HUES64 (cell line): Measurements from ENCODE around the gene HERPUD2.
"Not testable (repeated sequence)": the region's sequence is repeated elsewhere in the genome, so short reads cannot be mapped to it uniquely, and the experiment has no call there.

ENCODE experiments used
- H3K27ac ChIP-seq: 2 replicates; pipeline ENCODE4 v1.7.0; 2013; ENCODE audit warnings: low read depth, low read length, inconsistent platforms
- H3K27me3 ChIP-seq: 2 replicates; pipeline ENCODE4 v1.6.1; 2013; ENCODE audit warnings: mild to moderate bottlenecking, low read length; ENCODE audit not compliant: insufficient read depth
- H3K36me3 ChIP-seq: 2 replicates; pipeline ENCODE4 v1.6.1; 2013; ENCODE audit warnings: mild to moderate bottlenecking, low read length; ENCODE audit not compliant: insufficient read depth
- H3K4me1 ChIP-seq: 2 replicates; pipeline ENCODE4 v1.6.1; 2013; ENCODE audit warnings: mild to moderate bottlenecking, low read length, moderate library complexity; ENCODE audit not compliant: insufficient read depth
- H3K4me3 ChIP-seq: 2 replicates; pipeline ENCODE4 v1.5.1; 2013; ENCODE audit warnings: mild to moderate bottlenecking, low read length, moderate library complexity
- H3K9ac ChIP-seq: 2 replicates; pipeline ENCODE4 v1.6.1; 2013; ENCODE audit warnings: mild to moderate bottlenecking, low read depth, low read length
- H3K9me3 ChIP-seq: 2 replicates; pipeline ENCODE4 v1.6.1; 2013; ENCODE audit warnings: low read depth, low read length; ENCODE audit not compliant: insufficient read depth
- WGBS: fragments of 150-250, 120-280 bp; methylation state at CpG from one replicate; pipeline ENCODE4 v1.1.7; 2013; ENCODE audit warnings: missing lambda C conversion rate; 5-methylcytosine and 5-hydroxymethylcytosine counted together

The HERPUD2 gene

GRCh38 chr7:35697414-35698175, 2.7 kb upstream of the HERPUD2 start:
- Histone ChIP-seq H3K36me3 (no peaks in the 10 kb centered on the region), H3K4me3 (no peak overlapping the region), H3K9ac (no peak overlapping the region), H3K9me3 (no peaks in the 10 kb centered on the region), H3K4me1 (peaks cover 18% of the 10 kb centered on the region), H3K27ac (no peak overlapping the region), H3K27me3 (no peaks in the 10 kb centered on the region)
- 86% methylated on average over 9 of the region's 10 CpGs for WGBS

- Histone ChIP-seq H3K4me1 (peaks cover 26% of the 10 kb centered on the region), H3K27me3 (no peaks in the 10 kb centered on the region), H3K9ac (no peak overlapping the region), H3K4me3 (peak overlapping the region; percentile 74), H3K36me3 (no peaks in the 10 kb centered on the region), H3K27ac (no peak overlapping the region), H3K9me3 (no peaks in the 10 kb centered on the region)
- WGBS: 82% methylated on average over 6 of the region's 7 CpGs
Measured at GRCh38 chr7:35695987-35696386, 1.1 kb upstream of the HERPUD2 start.

GRCh38 chr7:35695473-35695850, 527 bp upstream of the HERPUD2 start:
- Histone ChIP-seq H3K27ac (peak overlapping the region; percentile 82), H3K36me3 (no peaks in the 10 kb centered on the region), H3K4me1 (peaks cover 26% of the 10 kb centered on the region), H3K9me3 (no peaks in the 10 kb centered on the region), H3K4me3 (peak overlapping the region; percentile 74), H3K27me3 (no peaks in the 10 kb centered on the region), H3K9ac (peak overlapping the region; percentile 82)
- 15% methylated on average over 10 of the region's 10 CpGs for WGBS

GRCh38 chr7:35694161-35694783, 663 bp downstream of the HERPUD2 start:
- Histone ChIP-seq H3K4me1 (peaks cover 26% of the 10 kb centered on the region), H3K27me3 (no peaks in the 10 kb centered on the region), H3K4me3 (peak overlapping the region; percentile 74), H3K36me3 (no peaks in the 10 kb centered on the region), H3K9me3 (no peaks in the 10 kb centered on the region), H3K9ac (peak overlapping the region; percentile 82), H3K27ac (peak overlapping the region; percentile 82)
- WGBS: 2% methylated on average over 41 of the region's 41 CpGs

- no peak overlapping the region for H3K9ac ChIP-seq
- no peaks in the 10 kb centered on the region for H3K9me3 ChIP-seq
- no peaks in the 10 kb centered on the region for H3K27me3 ChIP-seq
- peak overlapping the region; percentile 74; the same call in 1 of the 2 replicates for H3K4me3 ChIP-seq
- H3K36me3 ChIP-seq: no peaks in the 10 kb centered on the region; the same call in 1 of the 2 replicates
- H3K4me1 ChIP-seq: peaks cover 17% of the 10 kb centered on the region
- H3K27ac ChIP-seq: no peak overlapping the region
- WGBS: 80% methylated on average over 6 of the region's 6 CpGs
Measured at GRCh38 chr7:35691827-35692307, 3.1 kb downstream of the HERPUD2 start.

GRCh38 chr7:35691366-35691765, 3.6 kb downstream of the HERPUD2 start:
- WGBS: 67% methylated on average over 1 of the region's 1 CpG
- H3K4me3 ChIP-seq: peak overlapping the region; percentile 74; the same call in 1 of the 2 replicates
- peaks cover 17% of the 10 kb centered on the region for H3K4me1 ChIP-seq
- no peaks in the 10 kb centered on the region for H3K9me3 ChIP-seq
- H3K27ac ChIP-seq: no peak overlapping the region
- H3K27me3 ChIP-seq: no peaks in the 10 kb centered on the region
- H3K9ac ChIP-seq: no peak overlapping the region
- H3K36me3 ChIP-seq: no peaks in the 10 kb centered on the region; the same call in 1 of the 2 replicates

GRCh38 chr7:35690614-35691013, 4.3 kb downstream of the HERPUD2 start:
- peaks cover 17% of the 10 kb centered on the region for H3K4me1 ChIP-seq
- not testable (repeated sequence) for H3K9ac ChIP-seq, H3K9me3 ChIP-seq, H3K27me3 ChIP-seq, H3K4me3 ChIP-seq, H3K36me3 ChIP-seq, H3K27ac ChIP-seq
- 93% methylated on average over 10 of the region's 10 CpGs for WGBS

- no peaks in the 10 kb centered on the region for H3K27me3 ChIP-seq
- H3K4me3 ChIP-seq: no peak overlapping the region
- H3K27ac ChIP-seq: no peak overlapping the region
- peaks cover 5% of the 10 kb centered on the region; the same call in 1 of the 2 replicates for H3K36me3 ChIP-seq
- no peak overlapping the region for H3K9ac ChIP-seq
- H3K4me1 ChIP-seq: peaks cover 2% of the 10 kb centered on the region
- WGBS: 100% methylated on average over 4 of the region's 5 CpGs
- H3K9me3 ChIP-seq: no peaks in the 10 kb centered on the region
Measured at GRCh38 chr7:35685781-35686180, 9.2 kb downstream of the HERPUD2 start.

- Histone ChIP-seq H3K9ac (no peak overlapping the region), H3K4me3 (no peak overlapping the region), H3K27ac (no peak overlapping the region), H3K27me3 (no peaks in the 10 kb centered on the region), H3K4me1 (peaks cover 7% of the 10 kb centered on the region), H3K9me3 (no peaks in the 10 kb centered on the region), H3K36me3 (peaks cover 5% of the 10 kb centered on the region; the same call in 1 of the 2 replicates)
- WGBS: no CpG with 5 or more reads among the region's 1 CpG
Measured at GRCh38 chr7:35681231-35682029, 13.5 kb downstream of the HERPUD2 start.

- Histone ChIP-seq H3K36me3 (peaks cover 3% of the 10 kb centered on the region; the same call in 1 of the 2 replicates), H3K9me3 (no peaks in the 10 kb centered on the region), H3K4me1 (peaks cover 7% of the 10 kb centered on the region), H3K4me3 (no peak overlapping the region), H3K9ac (no peak overlapping the region), H3K27ac (peak overlapping the region; percentile 57), H3K27me3 (no peaks in the 10 kb centered on the region)
- 72% methylated on average over 2 of the region's 2 CpGs for WGBS
Measured at GRCh38 chr7:35680403-35681013, 14.4 kb downstream of the HERPUD2 start.
